Measurements from ENCODE around the gene ZNF17.

Gene ZNF17

DNA sequence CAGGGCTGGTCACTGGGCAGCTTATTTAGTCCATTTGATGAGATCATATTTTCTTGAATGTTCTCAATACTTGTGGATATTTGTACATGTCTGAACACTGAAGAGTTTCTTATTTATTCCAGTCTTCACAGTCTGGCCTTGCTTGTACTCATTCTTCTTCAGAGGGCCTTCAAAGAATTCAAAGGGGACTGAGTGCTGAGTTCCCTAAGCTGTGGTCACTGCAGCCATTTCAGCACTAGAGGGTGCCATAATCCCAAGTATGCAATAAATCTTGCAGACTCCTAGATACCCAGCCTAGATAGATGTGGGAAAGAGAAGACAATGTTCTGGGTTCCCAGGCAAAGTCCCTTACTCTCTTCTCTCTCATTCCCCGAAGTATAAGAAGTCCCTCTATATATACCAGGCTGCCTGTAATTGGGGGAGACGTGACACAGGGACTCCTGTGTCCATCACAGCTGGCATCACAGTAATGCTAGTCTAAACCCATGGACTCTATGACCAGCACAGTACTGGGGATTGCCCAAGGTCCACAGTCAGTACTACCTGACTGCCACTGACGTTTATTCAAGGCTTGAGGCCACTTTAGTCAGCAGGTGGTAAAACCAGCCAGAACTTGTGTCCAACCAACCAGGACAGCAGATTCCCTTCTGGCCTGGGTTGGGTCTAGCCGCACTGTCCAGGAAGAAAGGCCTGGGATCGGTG is 54.9 kb downstream of the ZNF17 start:
- Histone ChIP-seq H3K9me2 (replicated peaks; ENCODE audit: insufficient read depth, low read length) (no peaks in the 10 kb centered on the region), H3K27ac (ENCODE audit: low read depth, low read length) (no peak overlapping the region), H3K9me3 (ENCODE audit: insufficient read depth, low read length) (no peaks in the 10 kb centered on the region), H2AFZ (ENCODE audit: low read depth, low read length, severe bottlenecking) (no peak overlapping the region), H3K79me2 (ENCODE audit: insufficient read depth, low read length) (no peaks in the 10 kb centered on the region), H3K9ac (ENCODE audit: low read length) (no peak overlapping the region), H3K36me3 (ENCODE audit: low read length) (no peaks in the 10 kb centered on the region; the same call in 1 of the 2 replicates), H3K4me3 (ENCODE audit: insufficient read depth, low read length, poor library complexity, severe bottlenecking) (no peak overlapping the region), H3F3A (ENCODE audit: insufficient read depth) (no peaks in the 10 kb centered on the region), H4K20me1 (ENCODE audit: low read depth, low read length) (no peaks in the 10 kb centered on the region), H3K4me2 (ENCODE audit: low read depth, low read length, poor library complexity, severe bottlenecking) (no peak overlapping the region), H3K27me3 (ENCODE audit: low read length) (no peaks in the 10 kb centered on the region)
- TF ChIP-seq, protein P1, sequence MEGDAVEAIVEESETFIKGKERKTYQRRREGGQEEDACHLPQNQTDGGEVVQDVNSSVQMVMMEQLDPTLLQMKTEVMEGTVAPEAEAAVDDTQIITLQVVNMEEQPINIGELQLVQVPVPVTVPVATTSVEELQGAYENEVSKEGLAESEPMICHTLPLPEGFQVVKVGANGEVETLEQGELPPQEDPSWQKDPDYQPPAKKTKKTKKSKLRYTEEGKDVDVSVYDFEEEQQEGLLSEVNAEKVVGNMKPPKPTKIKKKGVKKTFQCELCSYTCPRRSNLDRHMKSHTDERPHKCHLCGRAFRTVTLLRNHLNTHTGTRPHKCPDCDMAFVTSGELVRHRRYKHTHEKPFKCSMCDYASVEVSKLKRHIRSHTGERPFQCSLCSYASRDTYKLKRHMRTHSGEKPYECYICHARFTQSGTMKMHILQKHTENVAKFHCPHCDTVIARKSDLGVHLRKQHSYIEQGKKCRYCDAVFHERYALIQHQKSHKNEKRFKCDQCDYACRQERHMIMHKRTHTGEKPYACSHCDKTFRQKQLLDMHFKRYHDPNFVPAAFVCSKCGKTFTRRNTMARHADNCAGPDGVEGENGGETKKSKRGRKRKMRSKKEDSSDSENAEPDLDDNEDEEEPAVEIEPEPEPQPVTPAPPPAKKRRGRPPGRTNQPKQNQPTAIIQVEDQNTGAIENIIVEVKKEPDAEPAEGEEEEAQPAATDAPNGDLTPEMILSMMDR (IDR thresholded peaks at IDR 0.05; ENCODE audit: insufficient read depth, low read length, poor library complexity, severe bottlenecking): peak; percentile 86
- TF ChIP-seq EZH2phosphoT487 (conservative IDR thresholded peaks at IDR 0.05; ENCODE audit: low read length): no peak

DNA sequence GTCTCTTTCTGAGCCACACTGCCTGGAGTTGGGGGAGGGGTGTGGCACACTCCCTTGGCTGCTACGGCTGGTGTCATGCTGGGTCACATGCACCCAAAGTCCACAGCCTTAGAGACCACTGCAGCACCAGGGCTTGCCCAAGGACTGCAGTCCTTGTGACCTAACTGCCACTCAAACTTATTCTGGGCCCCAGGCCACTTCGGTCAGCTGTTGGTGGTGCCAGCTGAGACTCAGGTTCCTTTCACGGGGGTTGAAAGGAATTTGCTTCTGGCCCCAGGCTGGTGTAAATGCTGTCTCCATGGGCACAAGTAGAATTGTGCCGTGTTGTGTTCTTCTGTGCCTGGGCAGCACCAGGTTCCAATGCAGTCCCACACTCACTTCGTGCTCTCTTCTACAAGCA is 55.5 kb downstream of the ZNF17 start:
- no peak overlapping the region for H3K4me3 ChIP-seq (ENCODE audit: insufficient read depth, low read length, poor library complexity, severe bottlenecking)
- no peak overlapping the region for H2AFZ ChIP-seq (ENCODE audit: low read depth, low read length, severe bottlenecking)
- no peaks in the 10 kb centered on the region for H3K9me2 ChIP-seq (replicated peaks; ENCODE audit: insufficient read depth, low read length)
- H4K20me1 ChIP-seq (ENCODE audit: low read depth, low read length): no peaks in the 10 kb centered on the region
- H3K9ac ChIP-seq (ENCODE audit: low read length): no peak overlapping the region
- no peak for TF ChIP-seq EZH2phosphoT487 (conservative IDR thresholded peaks at IDR 0.05; ENCODE audit: low read length)
- H3K9me3 ChIP-seq (ENCODE audit: insufficient read depth, low read length): no peaks in the 10 kb centered on the region
- no peaks in the 10 kb centered on the region for H3K27me3 ChIP-seq (ENCODE audit: low read length)
- H3K27ac ChIP-seq (ENCODE audit: low read depth, low read length): no peak overlapping the region
- no peaks in the 10 kb centered on the region; the same call in 1 of the 2 replicates for H3K36me3 ChIP-seq (ENCODE audit: low read length)
- H3K4me2 ChIP-seq (ENCODE audit: low read depth, low read length, poor library complexity, severe bottlenecking): no peak overlapping the region
- H3F3A ChIP-seq (ENCODE audit: insufficient read depth): no peaks in the 10 kb centered on the region
- H3K79me2 ChIP-seq (ENCODE audit: insufficient read depth, low read length): no peaks in the 10 kb centered on the region
